Measurements from ENCODE around the gene CD79A. TPM values are rescaled to one million over a fixed set of nuclear protein-coding genes. Genes with fewer than 3 reads are reported as not detected.
A peak's percentile ranks its signal among the peaks of the same experiment; 100 is the strongest.

The CD79A gene
- total RNA-seq, 1 donor from 2014 or later = 2.7 TPM

DNA sequence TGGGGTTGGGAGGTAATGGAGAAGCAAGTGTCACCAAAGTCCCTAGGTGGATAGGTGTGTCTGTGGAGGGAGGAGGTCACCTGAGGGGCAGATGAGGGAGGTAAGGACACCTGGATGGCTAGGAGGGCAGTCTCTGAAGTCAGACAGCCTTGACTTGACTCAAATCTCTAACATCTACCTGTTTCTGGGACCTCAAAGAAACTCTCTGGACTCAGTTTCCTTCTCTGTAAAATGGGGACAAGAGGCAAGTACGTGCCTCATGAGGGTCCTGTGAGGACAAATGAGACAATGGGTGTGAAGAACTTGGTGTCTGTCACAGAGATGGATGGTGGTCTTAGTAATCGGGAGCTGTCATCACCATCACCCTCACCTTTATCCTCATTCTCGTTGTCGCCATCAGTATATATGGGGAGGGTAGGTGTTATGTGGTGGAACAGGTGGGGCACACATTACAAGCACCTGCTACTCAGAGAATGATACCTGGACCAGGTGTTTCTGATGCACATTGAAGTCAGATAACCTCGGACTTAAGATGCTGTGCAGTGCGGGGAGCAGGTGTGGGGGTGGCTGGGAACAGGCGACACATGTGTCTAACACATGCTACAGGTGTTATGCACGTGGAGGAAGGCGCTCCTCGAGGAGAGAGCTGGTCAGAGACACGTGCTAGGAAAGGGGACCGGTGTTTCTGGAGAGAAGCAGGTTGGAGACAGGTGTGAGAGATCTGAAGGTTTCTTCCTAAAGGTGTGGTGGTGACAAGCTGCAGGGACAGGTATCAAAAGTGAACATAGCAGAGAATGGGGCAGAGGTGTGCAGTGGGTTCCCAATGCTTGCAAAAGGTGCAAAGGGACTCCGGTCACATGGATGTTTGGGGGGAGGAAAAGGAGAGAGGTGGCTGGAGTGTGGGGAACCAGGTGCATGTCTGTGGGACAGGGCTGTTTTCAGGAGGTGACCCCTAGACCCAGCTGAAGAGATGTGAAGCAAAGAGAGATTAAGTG is 47.4 kb downstream of the CD79A start:
- peaks cover 15% of the 10 kb centered on the region for H3K4me1 Mint-ChIP-seq (ENCODE audit: low read depth)
- H3K9me3 Mint-ChIP-seq = no peaks in the 10 kb centered on the region
- H3K27ac Mint-ChIP-seq = no peak overlapping the region
- no peak overlapping the region for H3K4me3 Mint-ChIP-seq
- intact Hi-C loops (cut with micrococcal nuclease) = no loop called here
- H3K27me3 Mint-ChIP-seq (ENCODE audit: insufficient read depth) = peaks cover 5% of the 10 kb centered on the region
- peaks cover 10% of the 10 kb centered on the region for H3K36me3 Mint-ChIP-seq (ENCODE audit: low read depth)
- DNase-seq (ENCODE audit: low spot score) = no peak

DNA sequence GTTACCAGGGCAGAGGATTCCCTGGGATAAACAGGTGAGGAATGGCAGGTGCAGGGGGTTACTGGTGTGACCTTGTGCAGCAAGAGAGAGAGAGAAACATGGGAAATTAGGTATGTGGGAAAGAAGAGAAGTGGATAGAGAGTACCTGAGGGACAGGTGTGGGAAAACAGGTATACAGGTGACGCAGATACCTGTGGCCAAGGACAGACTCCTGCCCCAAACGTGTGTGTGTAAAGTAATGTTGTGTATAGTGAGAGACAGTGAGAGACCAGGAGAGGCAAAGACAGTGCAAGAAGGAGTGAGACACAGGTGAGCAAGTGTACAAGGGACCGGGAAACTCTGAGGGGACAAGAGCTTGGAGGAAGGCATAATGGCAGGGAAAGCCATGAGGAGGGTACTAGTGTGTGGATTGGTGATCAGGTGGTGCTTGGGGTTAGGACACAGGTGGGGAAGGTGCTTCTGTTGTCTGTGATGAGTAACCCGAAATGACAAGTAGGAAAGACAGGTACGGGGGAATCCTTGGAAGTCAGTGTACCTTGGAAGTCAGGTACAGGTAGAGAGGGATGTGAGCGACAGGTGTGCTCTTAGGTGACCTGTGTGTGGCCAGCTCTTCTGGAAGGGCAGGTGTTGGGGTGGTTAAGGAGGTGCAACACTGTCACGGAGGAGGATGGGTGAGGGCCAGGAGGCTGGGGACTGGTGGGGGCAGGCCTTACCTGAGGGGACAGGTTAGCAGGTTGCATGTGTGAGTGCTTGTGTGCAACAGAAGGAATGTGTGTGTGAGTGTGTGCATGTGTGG is 48.3 kb downstream of the CD79A start:
- no peak for DNase-seq (ENCODE audit: low spot score)
- H3K9me3 Mint-ChIP-seq = no peaks in the 10 kb centered on the region
- H3K4me1 Mint-ChIP-seq (ENCODE audit: low read depth) = peaks cover 23% of the 10 kb centered on the region
- no peak overlapping the region for H3K27ac Mint-ChIP-seq
- H3K4me3 Mint-ChIP-seq = no peak overlapping the region
- peaks cover 5% of the 10 kb centered on the region for H3K27me3 Mint-ChIP-seq (ENCODE audit: insufficient read depth)
- intact Hi-C loops (cut with micrococcal nuclease) = no loop called here
- peaks cover 10% of the 10 kb centered on the region for H3K36me3 Mint-ChIP-seq (ENCODE audit: low read depth)

DNA sequence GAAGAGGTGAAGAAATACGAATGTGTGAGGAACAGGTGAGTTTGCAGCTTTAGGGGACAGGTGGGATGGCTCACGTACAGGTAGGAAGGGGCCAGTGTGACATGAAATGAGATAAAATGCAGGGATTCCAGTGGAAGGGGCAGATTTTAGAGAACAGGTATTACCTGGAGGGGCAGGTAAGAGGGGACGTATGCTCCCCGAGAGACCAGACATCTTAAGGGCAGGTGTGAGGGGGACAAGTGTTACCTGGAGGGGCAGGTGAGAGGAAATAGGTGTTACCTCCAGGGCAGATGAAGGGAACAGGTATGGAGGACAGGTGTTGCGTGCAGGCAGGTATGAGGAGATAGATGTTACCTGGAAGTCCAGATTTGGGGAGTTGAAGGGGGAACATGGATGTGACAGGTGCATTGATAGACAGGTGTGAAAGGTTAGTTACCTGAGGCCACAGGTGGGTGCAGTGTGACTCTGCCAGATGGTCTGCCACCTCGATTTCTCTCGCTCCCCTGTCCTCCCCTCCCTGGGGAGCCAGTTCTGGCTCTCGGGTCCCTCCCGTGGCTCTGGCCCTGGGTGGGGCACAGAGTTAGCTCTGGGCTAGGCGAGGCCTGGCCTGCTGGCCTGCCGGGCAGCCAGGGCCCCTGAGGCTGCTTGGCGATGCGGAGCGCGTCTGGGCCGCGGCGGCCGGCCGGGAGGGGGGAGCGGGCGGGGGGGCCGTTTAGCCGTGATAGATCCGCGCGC is 49.1 kb downstream of the CD79A start:
- Mint-ChIP-seq H3K27ac (no peak overlapping the region), H3K4me3 (no peak overlapping the region), H3K27me3 (ENCODE audit: insufficient read depth) (peaks cover 5% of the 10 kb centered on the region), H3K4me1 (ENCODE audit: low read depth) (peaks cover 27% of the 10 kb centered on the region), H3K36me3 (ENCODE audit: low read depth) (peaks cover 10% of the 10 kb centered on the region), H3K9me3 (no peaks in the 10 kb centered on the region)
- no peak for DNase-seq (ENCODE audit: low spot score)
- intact Hi-C loops (cut with micrococcal nuclease) = no loop called here

DNA sequence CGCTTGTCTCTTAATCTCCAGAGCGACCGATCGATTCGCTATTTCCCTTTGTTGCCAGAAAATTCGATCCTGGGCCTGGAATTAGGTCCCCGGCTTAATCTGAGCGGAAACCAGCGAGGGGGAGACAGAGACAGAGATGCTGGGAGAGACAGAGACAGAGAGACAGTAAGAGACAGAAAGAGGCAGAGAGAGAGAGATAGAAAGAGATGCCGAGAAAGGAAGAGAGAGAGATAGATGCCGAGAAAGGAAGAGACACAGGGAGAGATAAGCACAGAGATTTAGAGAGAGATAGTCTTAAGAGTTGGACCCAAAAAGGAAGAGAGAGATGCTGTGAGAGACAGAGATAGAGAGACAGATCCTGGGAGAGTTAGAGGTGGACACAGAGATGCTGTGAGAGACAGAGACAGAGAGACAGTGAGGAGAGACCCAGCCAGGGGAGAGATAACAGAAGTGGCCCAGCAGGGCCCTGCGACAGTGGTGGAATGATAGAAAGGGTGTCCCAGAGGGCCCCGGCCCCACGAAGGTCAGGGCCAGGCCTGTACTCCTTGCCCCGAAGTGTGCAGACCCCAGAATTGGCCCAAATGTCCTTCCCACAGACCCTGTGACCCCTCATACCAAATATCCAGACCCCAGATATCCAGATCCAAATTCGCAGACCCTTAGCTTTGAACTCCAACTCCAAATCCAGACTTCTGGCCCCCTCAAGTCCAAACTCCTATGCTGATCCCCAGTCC is 49.9 kb downstream of the CD79A start:
- no peak for DNase-seq (ENCODE audit: low spot score)
- Mint-ChIP-seq H3K4me3 (no peak overlapping the region), H3K36me3 (ENCODE audit: low read depth) (peaks cover 7% of the 10 kb centered on the region), H3K4me1 (ENCODE audit: low read depth) (peaks cover 27% of the 10 kb centered on the region), H3K27ac (no peak overlapping the region), H3K27me3 (ENCODE audit: insufficient read depth) (peaks cover 4% of the 10 kb centered on the region), H3K9me3 (no peaks in the 10 kb centered on the region)
- intact Hi-C loops (cut with micrococcal nuclease) = no loop called here

DNA sequence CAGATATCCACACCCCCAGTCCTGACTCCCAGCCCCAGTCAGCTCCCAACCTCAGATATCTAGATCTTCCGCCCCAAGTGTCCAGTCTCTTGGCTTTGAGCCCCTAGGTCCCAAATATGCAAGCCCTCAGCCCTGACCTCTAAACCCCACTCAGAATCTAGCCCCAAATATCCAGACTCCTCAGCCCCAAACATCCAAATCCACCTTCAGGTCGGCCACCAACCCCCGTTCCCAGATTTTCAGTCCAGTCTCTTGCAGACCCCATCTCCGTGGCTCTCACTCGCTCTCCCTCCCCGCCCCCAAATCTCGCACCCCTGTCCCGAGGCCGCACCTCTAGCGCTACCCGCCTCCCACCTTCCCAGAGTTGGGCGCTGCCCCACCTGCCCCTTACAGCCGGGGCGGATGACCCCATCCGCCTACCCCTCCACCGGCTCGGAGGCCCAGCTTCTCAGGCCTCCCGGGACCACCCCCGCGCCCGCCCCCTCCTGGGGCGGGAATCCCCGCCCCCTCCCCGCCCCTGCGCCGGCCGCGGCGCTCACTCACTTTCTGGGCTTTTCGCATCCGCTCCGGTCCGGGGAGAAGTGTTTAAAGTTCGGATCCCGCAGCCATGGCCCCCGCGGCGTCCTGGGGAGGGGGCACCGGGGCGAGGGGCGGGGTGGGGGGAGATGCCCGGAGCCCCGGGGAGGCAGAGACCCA is 50.6 kb downstream of the CD79A start:
- Mint-ChIP-seq H3K27me3 (ENCODE audit: insufficient read depth) (peaks cover 1% of the 10 kb centered on the region), H3K27ac (no peak overlapping the region), H3K4me1 (ENCODE audit: low read depth) (peaks cover 27% of the 10 kb centered on the region), H3K36me3 (ENCODE audit: low read depth) (peaks cover 4% of the 10 kb centered on the region), H3K4me3 (peak overlapping the region; percentile 84), H3K9me3 (no peaks in the 10 kb centered on the region)
- intact Hi-C loops (cut with micrococcal nuclease) = loop anchor here (2.0 kb wide), 1 partner anchor 13 kb away; no protein-coding TSS in a partner anchor
- DNase-seq (ENCODE audit: low spot score) = no peak

DNA sequence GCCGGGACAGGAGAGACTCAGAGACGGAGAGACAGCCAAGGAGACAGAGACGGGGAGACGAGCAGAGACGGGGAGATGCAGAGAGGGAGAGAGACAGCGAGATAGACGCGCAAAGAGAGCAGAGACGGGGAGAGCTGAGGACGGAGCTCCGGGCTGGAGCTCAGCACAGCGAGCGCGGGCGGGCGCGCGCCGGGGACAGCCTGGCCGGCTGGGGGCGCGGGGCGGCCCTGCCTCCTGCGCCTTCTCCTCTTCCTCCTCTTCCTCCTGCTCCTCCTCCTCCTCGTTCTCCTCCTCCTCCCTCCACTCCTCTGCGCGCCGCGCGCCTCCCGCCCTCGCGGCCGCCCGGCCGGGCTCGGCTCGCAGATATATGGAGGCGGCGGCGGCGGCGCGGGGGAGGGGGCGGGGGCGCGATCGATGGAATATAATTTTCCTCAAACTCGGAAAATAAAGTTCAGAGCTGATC is 51.2 kb downstream of the CD79A start, which contains the start of gene ERFL:
Gene ERFL, minus strand, starts transcription at position 229 of the 463 bp plus-strand sequence. CDS start 15,530 bp downstream, outside the sequence.
- Mint-ChIP-seq H3K4me1 (ENCODE audit: low read depth) (peaks cover 24% of the 10 kb centered on the region), H3K36me3 (ENCODE audit: low read depth) (peaks cover 2% of the 10 kb centered on the region), H3K27ac (peak within 1 kb of the TSS; percentile 88), H3K4me3 (peak within 1 kb of the TSS; percentile 88), H3K27me3 (ENCODE audit: insufficient read depth) (peaks cover 4% of the 10 kb centered on the region), H3K9me3 (no peaks in the 10 kb centered on the region)
- intact Hi-C loops (cut with micrococcal nuclease) = loop anchor here (2.0 kb wide), 1 partner anchor 13 kb away; no protein-coding TSS in a partner anchor
- DNase-seq (ENCODE audit: low spot score) = no peak

DNA sequence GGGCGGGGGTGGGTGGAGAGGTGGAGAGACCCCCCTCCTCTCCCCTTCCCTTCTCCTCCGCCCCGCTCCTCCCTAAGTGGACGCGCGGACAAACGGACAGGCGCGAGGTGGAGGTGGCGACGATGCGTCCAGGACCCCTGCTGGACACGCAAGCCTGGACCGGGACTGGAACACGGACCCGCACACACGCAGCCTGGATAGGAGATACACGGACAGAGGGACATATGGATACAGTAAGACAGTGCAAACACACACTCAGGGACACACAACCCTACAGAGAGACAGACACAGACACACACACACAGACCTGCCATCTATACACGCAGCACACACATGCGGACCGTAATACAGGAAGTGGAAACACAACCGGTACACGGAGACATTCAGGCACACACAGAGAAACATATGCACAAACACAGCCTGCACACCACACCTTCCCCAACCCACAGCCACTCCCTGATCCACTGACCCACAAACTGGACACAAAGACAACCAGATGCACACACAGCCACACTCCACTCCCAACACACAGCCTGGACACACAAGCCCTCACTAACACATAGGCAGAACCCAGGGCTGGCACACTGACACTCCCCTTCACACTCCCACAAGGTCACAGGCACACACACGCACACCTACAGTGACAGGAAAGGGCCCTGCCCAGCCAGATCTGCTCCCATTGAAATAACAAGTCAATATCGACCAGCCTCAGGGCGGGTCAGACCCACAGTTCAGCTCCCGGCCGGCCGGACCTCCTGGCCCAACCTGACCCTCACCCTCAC is 51.9 kb downstream of the CD79A start:
- intact Hi-C loops (cut with micrococcal nuclease) = loop anchor here (1.0 to 2.0 kb wide), 3 partner anchors 14 to 42 kb away; no protein-coding TSS in a partner anchor
- peaks cover 27% of the 10 kb centered on the region for H3K4me1 Mint-ChIP-seq (ENCODE audit: low read depth)
- H3K36me3 Mint-ChIP-seq (ENCODE audit: low read depth) = no peaks in the 10 kb centered on the region
- H3K9me3 Mint-ChIP-seq = no peaks in the 10 kb centered on the region
- peak overlapping the region; percentile 88 for H3K27ac Mint-ChIP-seq
- no peak for DNase-seq (ENCODE audit: low spot score)
- peak overlapping the region; percentile 88 for H3K4me3 Mint-ChIP-seq
- H3K27me3 Mint-ChIP-seq (ENCODE audit: insufficient read depth) = peaks cover 11% of the 10 kb centered on the region

DNA sequence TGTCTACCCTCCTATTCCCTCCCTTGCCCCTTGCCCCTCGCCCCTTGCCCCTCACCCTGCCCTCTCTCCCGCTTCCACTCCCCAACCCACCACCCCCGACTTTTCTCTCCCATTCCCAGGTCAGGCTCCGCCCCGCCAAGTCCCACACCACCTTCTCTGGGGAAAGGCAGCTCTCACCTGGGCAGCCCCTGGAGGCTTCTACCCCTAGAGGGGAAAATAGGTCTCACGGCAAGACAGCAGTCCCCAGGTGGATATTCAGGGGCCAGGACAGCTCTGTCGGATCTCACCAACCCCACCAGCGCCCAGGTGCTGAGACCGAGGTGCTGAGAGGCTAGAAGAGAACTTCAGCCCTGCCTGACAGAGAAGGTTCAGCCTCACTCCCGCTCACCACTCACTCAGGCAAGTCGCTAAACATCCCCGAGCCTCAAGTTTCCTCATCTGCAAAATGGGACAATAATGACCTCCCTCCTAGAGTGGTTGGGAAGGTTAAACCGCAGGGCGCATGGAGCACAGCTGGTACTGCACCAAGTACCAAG is 52.5 kb downstream of the CD79A start:
- Mint-ChIP-seq H3K9me3 (no peaks in the 10 kb centered on the region), H3K36me3 (ENCODE audit: low read depth) (no peaks in the 10 kb centered on the region), H3K4me1 (ENCODE audit: low read depth) (peaks cover 31% of the 10 kb centered on the region), H3K27me3 (ENCODE audit: insufficient read depth) (peaks cover 11% of the 10 kb centered on the region), H3K4me3 (peak overlapping the region; percentile 88), H3K27ac (peak overlapping the region; percentile 88)
- intact Hi-C loops (cut with micrococcal nuclease) = loop anchor here (1.0 to 2.0 kb wide), 3 partner anchors 15 to 42 kb away; no protein-coding TSS in a partner anchor
- no peak for DNase-seq (ENCODE audit: low spot score)

DNA sequence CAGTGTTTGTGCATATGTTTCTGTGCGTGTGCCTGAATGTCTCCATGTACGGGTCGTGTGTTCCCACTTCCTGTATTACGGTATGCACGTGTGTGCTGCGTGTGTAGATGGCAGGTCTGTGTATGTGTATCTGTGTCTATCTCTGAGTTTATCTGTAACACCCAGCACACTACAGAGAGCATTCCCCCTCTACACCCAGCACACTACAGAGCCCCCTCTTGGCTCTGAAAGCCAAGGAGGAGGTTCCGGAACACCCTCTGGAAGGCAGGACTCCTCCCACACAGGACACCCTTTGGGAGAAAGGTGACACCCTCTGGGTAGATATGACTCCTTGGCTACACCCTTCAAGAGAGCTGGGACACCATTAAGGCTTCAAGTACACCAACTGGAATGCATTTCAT is 53.2 kb downstream of the CD79A start:
- intact Hi-C loops (cut with micrococcal nuclease) = no loop called here
- H3K36me3 Mint-ChIP-seq (ENCODE audit: low read depth) = no peaks in the 10 kb centered on the region
- H3K27ac Mint-ChIP-seq = peak overlapping the region; percentile 57
- H3K4me1 Mint-ChIP-seq (ENCODE audit: low read depth) = peaks cover 38% of the 10 kb centered on the region
- peak overlapping the region; percentile 64 for H3K4me3 Mint-ChIP-seq
- no peaks in the 10 kb centered on the region for H3K9me3 Mint-ChIP-seq
- peaks cover 18% of the 10 kb centered on the region for H3K27me3 Mint-ChIP-seq (ENCODE audit: insufficient read depth)
- no peak for DNase-seq (ENCODE audit: low spot score)
